Ovary (tissue), 3 donors: ENCODE data around the gene SPTSSB.

Experiments
- CTCF ChIP-seq, 3 donors: fragments of 450-650 bp in 2 of 3; fragments of 200-600 bp in 1 of 3; IDR thresholded peaks; one replicate each; pipeline versions ENCODE4 v1.5.1 to v1.8.0; 2016 to 2022; ENCODE audit warnings: antibody characterized with exemption in 3 of 3, mild to moderate bottlenecking in 1 of 3
- POLR2A ChIP-seq: fragments of 450-650 bp; IDR thresholded peaks from one replicate; pipeline ENCODE4 v1.6.1; 2017; ENCODE audit warnings: antibody characterized with exemption, mild to moderate bottlenecking, moderate library complexity
- donor health status: DM: no; HTN: no; CAD: no.

- TF ChIP-seq CTCF (IDR thresholded peaks at IDR 0.05): no peak
- no peak for TF ChIP-seq POLR2A
Observed at GRCh38 chr3:161349529-161350312, 21.6 kb downstream of the SPTSSB start.
